CD4-positive, alpha-beta T cell treated with Interleukin-4 for 4 hours (primary cell): Measurements from ENCODE around the gene IL11RA.

Experiments used
- DNase-seq: peaks from one replicate; pipeline ENCODE4 v3.0.0-alpha.2; 2020

IL11RA gene

GRCh38 chr9:34651876-34652601, at the start of gene IL11RA:
Gene IL11RA, plus strand, starts transcription at chr9:34652185. Its CDS starts 3,033 bp downstream, at chr9:34655218.
- DNase-seq, result peak; percentile 71

GRCh38 chr9:34603610-34604231, 48.3 kb upstream of the IL11RA start:
- DNase-seq, result peak; percentile 77

- no peak for DNase-seq
These were observed 45.8 kb upstream of the IL11RA start for GRCh38 chr9:34606190-34606589.

GRCh38 chr9:34606905-34607304, 45.1 kb upstream of the IL11RA start:
- DNase-seq, result no peak

- no peak for DNase-seq
These were observed 44.7 kb upstream of the IL11RA start for GRCh38 chr9:34607331-34607730.

GRCh38 chr9:34610434-34611206, 41.4 kb upstream of the IL11RA start:
- DNase-seq, result no peak

GRCh38 chr9:34611251-34611810, 40.7 kb upstream of the IL11RA start:
- no peak for DNase-seq

GRCh38 chr9:34611811-34612787, 39.9 kb upstream of the IL11RA start, which contains the start of gene RPP25L:
Gene RPP25L, minus strand, starts transcription at chr9:34612097. Its CDS starts 801 bp downstream, at chr9:34611296.
- DNase-seq, result peak; percentile 72

GRCh38 chr9:34612788-34613390, 39.1 kb upstream of the IL11RA start:
- DNase-seq, result peak; percentile 66

- no peak for DNase-seq
These were observed 36.9 kb upstream of the IL11RA start for GRCh38 chr9:34615132-34615531.

- peak; percentile 95 for DNase-seq
These were observed 31.7 kb upstream of the IL11RA start, which contains the start of gene DCTN3 for GRCh38 chr9:34620061-34620994. Gene DCTN3, minus strand, starts transcription at chr9:34620495. Its CDS starts 31 bp downstream, at chr9:34620464.

GRCh38 chr9:34623374-34624235, 28.4 kb upstream of the IL11RA start:
- DNase-seq, result no peak

- DNase-seq, result no peak
These were observed 27.4 kb upstream of the IL11RA start for GRCh38 chr9:34624475-34625185.

GRCh38 chr9:34625186-34625486, 26.8 kb upstream of the IL11RA start:
- no peak for DNase-seq

- DNase-seq, result no peak
These were observed 24.0 kb upstream of the IL11RA start for GRCh38 chr9:34627716-34628655.

- peak; percentile 14 for DNase-seq
These were observed 23.1 kb upstream of the IL11RA start, which contains the start of gene ARID3C for GRCh38 chr9:34628656-34629490. Gene ARID3C, minus strand, starts transcription at chr9:34629066. Its CDS starts 1,052 bp downstream, at chr9:34628014.

GRCh38 chr9:34629491-34629808, 22.5 kb upstream of the IL11RA start:
- no peak for DNase-seq
